CD4-positive, alpha-beta T cell treated with Interleukin-2 at 100 ng/mL for 4 hours (primary cell): Measurements from ENCODE around the gene CEP295NL.
A peak's percentile ranks its signal among the peaks of the same experiment; 100 is the strongest.
"Not testable (repeated sequence)": the region's sequence is repeated elsewhere in the genome, so short reads cannot be mapped to it uniquely, and the experiment has no call there.

Experiments used
- DNase-seq: peaks from one replicate; pipeline ENCODE4 v3.0.0-alpha.2; 2020; ENCODE audit warnings: low spot score

The CEP295NL gene

DNA sequence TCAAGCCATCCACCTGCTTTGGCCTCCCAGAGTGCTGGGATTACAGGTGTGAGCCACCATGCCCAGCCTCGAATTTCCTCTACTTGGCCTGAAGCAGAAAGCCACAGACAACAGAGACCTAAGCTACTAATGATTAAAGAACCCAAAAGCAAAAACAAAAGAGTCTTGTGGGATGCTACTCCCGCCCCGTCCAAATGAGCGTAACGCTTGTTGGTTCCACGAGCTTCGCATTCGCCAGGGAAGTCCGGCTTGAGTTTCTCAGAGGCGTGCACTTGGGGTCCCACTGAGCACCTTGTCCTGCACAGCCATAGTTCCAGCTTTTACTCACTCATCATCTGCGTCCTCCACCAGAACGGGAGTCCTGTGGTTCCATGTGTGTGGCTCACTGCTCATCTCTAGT, 16.0 kb downstream of the CEP295NL start:
- no peak for DNase-seq

DNA sequence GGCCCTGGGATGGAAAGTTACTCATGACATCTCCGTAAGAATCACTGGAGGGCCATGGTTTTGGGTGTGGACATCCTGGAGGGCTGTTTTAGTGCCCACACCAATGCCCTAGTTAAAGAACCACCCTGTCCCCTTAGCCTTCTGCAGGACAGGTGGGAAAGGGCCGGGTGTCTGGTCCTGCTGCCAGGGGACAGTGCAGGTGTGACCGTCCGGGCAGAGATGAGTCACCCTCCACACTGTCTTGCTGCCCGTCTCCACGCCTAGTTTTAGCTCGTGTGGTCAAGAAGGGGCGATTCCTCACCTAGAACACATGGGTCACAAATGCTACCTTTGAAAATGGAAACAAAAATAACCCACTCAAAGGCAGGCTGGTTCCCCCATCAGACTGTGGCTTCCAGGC, 17.0 kb downstream of the CEP295NL start:
- no peak for DNase-seq

DNA sequence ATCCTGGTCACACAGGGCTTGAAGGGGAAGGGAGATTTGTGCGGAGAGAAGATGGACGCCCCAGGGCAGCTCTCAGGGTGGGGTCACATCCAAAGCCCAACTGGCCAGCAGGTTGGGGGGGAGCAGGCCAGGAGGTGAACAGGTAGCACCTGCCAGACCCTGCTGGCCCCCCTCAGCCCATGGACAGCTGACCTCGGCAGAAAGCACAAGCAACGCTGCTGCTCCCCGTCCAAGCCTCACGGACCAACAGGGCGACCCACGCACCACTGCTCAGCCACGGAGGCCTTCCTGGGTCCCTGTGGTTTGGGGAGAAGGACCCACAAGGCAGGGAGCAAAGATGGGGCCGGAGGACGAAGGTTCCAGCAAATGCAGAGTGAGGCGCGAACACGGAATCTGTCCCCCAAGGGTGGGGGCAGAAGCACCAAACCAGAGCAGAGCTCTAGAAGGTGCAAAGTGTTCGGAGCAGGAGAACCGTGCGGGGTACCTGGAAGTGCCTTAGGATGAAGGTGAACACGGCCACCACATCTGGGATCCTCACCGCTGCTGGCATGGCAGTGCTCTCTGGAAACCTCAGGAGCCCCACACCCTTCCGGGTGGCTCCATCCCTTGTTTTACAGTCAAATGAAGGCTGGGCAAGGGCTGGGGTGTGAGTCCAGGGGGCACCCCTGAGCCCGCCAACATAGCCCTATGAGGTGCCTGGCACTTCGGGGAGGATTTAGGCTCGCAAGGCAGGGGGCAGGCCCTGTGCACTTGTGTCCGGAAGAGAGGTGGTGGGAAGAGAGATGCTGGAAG, 17.9 kb downstream of the CEP295NL start:
- DNase-seq: no peak

DNA sequence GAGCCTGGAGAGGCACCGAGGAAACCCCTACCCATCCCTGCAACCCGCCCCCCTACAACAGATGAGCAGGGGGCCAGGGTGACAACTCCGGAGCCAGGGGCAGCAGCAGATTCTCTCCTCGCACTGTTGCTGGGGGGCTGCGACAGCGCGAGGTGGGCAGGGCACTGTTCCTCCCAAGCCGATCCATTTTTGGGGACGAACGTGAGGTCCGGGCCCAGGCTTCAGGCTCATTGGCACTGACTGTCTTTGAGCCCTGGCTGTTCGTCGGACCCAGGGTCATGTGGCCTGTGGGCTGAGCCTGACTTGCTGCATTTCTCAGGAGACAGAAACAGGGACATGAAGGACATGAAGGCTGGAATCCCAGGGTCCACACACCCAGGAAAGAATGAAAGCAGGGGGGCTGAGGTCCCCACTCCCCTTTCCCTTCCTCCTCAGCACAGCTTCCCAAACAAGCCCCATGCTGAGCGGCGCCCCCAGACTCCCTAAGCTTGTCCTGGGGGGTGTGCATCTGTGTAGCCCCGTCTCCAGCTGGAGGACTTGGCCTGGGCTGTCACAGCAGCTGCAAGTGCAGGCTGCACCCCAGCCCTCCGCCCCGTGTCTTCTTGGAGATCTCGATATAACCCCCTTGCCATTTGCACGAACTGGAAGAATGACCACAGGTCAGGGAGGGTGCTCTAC, 18.7 kb downstream of the CEP295NL start:
- no peak for DNase-seq

DNA sequence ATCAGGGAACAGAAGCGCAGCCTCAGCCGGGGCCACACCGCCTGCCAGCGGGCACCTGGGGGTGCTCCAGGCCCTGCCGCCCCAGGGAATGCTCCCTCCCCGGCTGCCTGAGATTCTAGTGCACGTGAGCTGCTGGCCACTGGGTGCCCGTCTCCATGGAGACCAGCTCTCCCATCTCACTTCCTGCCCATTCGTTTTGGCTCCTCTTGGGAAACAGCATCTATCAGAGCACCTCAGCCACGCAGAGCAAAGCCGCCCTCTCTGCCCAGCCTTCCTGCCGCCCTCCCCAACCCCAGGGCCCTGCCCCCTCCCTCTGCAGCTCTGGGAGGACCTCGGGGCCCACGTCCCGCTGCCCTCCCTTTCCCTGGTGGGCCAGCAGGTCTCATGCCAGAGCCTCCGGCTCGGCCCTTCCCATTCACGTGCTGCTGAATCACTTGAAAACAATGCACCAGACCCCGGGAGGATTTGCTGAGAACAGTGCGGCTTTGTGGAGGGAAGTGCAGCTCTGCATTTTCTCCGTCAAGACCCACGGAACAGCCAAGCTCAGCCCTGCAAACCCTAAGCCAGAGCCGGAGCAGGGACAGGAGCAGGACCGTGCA, 19.4 kb downstream of the CEP295NL start:
- DNase-seq: no peak

DNA sequence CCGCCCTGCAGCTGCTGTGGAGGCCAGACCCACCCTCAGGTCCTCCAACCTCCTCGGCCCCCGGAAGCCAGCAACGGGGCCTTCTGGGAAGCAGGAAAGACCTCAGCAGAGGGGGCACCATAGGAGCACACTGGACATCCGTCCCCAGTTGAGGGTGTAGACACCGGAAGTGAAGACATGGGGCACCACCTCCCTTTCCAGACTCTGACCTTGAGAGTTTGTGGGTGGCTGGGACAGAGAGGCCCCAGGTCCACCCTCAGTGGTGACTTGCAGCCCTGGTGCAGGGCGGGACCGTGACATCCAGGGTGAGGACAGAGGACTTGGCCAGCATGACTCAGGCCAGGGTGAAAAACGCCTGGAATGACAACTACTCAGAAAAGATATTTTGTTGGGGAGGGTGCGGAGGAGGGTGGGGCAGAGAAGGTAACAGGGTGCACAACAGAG, 19.9 kb downstream of the CEP295NL start:
- no peak for DNase-seq

DNA sequence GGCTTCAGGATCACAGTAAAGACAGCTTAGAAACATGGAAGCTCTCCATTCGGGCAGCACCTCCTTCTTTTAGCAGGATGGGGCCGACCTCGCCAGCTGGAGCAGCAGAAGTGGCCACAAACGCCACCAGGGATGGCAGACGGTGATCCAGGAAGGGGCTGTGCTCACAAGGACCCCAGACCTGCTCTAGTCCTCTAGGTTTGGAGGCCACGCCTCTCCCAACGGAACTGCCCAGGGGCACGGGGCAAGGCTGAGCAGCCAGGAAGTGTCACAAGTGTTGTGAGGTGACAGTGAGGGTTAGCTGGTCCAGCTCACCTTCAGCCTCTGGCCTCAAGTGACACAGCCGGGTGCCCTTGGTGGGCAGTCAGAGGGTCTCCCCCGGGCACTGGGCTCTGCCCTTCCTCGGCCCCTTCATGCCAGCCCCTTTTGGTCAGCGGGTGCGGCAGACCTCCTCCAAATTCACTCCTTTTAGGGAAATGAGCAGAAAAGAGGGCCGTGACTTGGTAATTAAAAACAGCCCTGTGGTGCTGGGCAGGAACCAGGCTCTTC, 20.4 kb downstream of the CEP295NL start:
- no peak for DNase-seq

DNA sequence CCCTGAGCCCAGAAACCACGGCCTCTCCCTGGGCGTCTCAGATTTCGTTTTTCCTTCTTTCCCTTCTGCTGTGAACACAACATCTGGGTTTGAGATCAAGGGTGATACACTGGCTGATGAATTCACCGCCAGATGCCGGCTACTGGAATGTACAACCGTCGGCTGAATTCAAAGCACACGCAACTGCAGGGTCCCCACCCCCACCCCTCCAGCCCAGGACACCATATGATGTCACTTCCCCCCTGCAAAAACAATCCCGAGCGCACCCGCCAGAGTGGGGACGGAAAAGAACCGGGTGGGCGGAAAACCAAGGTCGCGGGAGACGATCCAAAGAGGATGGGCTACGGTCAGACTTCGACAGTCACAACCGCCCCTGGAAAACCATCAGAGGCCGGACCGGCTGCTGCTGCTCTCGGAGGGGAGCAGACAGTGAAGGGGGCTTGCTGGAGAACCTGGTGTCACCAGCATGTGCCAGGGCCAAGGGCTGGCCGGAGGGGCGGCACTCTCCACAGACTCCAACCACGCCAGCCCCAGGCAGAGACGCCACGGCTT, 23.3 kb downstream of the CEP295NL start:
- no peak for DNase-seq

DNA sequence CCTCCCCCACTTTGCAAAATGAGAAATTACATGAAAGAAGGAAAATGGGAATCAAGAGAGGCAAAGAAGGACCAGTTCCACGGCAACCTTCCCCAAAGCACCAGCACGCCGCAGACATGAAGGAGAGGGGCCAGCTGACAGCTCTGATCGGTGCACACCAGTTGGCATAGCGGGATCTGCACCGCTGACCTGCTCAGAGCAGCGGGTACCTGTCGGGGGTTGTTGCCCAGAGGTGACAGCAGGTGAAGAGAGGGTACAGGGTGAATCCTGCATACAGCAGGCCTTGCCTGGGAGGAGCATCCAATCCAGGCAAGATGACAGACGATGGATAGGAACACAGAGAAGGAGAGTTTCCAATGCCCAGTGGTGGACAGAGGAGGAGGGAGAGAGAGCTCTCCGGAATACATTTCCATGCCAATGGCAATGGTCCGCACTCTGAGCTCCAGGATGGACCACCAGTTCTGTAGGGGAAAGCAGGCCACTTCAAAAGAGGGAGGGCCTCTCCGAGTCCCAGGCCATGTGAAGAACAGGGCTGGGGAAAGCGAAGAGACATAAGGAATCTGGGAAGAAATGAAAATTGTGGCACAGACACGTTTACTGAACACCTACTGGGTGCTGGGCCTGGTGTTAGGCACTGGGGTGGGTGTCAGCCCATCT, 24.0 kb downstream of the CEP295NL start:
- no peak for DNase-seq

DNA sequence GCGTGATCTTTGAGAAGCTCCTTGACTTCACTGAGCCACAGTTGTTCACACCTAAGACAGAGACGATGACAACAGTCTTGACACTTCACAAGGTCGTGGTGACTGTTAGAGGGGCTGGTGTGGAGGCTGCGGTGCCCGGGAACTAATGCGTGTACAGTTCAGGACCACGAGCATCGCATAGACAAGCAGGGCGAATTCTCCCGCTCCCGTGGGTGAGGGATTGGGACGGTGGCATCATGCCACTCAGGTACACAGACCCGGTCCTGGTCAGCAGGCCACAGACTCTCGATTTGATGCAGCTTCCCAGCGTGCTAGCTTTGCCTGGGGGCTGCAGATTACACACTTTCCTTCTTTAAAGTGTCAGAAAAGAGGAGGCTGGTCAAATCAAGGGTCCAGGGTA, 24.7 kb downstream of the CEP295NL start:
- DNase-seq: no peak

DNA sequence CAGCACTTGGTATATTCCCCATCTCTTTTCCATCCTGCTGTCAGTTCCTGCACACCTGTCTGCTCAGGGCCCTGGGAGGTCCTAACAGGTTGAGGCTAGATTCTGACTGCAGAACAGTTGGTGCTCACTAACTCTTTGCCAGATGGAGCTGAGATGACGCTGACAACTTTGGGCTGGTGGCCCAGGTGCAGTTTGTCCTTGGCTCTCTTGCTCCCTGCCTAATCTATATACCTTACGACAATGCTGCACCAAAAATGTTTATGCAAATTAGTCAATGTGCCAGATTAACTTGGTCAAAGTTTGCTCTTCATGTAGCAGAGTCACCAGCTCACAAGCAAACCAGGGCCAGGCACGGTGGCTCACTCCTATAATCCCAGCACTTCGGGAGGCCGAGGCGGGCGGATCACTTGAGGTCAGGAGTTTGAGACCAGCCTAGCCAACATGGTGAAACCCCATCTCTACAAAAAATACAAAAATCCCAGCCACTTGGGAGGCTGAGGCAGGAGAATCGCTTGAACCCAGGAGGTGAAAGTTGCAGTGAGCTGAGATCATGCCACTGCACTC, 26.0 kb downstream of the CEP295NL start:
- not testable (repeated sequence) for DNase-seq

DNA sequence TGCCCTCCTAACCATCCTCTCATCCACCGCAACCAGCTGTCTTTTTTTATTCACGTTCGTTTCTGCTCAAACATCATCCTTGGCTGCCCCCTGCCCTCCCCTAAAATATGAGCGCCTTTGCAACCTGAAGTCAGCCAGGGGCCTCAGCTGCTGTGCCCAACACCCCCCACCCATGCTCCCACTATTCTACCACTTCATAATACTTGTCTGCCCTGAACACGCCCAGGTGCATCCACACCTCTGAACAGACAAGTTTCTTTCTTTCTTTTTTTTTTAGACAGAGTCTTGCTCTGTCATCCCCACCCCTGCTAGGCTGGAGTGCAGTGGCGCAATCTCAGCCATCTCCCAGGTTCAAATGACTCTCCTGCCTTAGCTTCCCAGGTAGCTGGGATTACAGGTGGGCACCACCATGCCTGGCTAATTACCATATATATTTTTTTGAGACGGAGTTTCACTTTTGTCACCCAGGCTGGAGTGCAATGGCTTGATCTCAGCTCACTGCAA, 26.9 kb downstream of the CEP295NL start:
- DNase-seq: no peak

DNA sequence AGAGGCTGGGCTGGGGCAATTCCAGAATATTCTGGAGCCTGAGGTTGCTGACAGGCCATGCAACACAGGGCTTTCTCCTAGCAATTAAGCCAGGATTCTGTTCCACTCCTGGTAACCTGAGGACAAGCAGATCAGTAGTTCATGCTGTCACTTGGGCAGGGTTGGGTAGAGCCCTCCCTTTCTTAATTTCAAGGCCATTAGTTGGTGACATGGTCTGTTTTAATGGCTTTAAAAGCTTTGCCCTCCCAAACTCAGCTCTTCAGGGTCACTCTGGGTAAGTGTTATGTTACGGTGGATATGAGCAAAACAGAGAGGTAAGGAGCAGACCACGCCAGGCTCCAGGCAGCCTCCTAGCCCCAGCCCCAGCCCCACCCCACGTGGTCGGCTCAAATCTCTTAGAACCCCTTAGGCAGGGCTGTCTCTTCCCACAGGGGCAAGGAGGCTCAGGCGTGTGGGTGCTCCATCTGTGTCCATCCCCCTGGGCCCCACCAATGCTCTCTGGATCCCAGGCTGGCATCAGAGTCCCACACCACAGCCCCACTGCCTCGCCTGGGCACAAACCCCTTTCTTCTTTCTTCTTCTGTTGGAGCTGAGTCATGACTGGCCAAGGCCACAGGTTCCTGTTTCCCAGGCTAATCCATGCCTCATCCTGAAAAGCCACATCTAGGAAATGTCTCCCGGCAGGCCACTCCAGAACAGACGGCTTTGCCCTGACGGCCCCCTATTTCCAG, 27.5 kb downstream of the CEP295NL start:
- no peak for DNase-seq

DNA sequence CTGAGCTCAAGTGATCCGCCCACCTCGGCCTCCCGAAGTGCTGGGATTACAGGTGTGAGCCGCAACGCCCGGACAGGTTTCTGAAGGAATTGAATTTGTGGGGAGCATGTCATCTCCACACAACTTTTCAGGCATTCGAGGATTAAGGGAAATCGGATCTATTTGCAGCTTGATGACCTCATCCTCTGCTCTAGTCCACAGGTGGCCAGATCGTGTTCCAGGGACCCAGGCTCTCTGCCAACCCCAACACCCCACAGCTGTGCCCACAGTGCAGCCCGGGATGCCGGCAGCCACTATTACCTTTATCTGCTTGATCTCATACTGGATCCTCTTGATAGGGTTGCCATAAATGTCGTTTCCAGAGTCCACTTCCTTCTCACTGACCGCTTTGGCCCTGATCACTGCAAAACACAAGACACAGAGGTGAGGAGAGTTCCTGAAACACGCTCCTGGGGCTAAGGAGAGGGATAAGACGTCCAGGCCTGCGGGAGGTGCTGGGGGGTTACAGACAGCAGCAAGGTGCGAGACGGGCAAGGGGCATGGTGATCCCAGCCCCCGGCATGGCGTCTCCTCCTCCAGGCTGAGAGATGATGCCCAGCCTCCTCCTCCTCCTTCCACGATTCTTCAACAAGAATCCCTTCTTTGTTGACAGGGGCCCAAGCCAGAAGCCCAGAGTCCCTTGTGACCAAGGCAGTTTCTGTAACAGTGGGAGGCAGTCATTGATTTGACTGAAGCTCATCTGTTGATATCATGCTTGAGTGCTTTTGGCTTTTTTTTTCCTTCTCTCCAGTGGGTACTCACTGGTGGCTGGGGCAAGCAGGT, 29.3 kb downstream of the CEP295NL start:
- DNase-seq: no peak

DNA sequence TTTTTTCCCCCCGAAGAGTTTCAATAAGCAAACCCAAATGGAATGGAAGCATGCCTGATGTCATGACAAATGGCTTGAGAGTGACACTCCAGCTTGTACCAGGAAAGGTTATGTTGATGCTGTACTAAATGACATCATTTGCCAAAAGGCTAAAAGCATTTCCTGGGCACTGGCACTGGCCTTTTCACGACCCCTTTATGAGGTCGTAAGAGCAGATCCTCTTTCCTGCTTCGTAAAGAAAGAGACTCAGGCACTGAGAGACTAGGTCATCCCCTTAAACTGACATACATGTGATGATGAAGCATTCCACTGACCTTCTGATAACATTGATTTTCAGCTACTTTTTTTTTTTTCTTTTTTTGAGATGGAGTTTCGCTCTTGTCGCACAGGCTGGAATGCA, 30.5 kb downstream of the CEP295NL start:
- no peak for DNase-seq

DNA sequence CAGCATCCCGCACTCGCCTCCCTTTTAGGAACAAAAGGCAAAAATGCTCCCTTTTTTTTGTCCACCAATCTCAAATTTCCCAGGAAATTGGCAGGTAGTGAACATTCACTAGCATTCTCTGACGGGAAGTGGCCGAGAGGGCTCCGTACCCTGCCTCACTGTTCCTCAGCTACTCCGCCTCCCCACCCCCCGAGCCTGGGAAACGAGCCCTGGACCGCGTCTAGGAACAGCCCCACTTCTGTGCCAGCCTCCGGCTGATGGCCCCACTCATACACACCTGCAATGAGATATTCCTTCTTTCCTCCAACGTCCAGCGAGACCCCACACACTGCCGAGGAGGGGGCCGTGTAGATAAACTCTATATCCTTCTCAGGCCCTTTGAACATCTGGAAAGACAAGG, 32.4 kb downstream of the CEP295NL start:
- DNase-seq: no peak

DNA sequence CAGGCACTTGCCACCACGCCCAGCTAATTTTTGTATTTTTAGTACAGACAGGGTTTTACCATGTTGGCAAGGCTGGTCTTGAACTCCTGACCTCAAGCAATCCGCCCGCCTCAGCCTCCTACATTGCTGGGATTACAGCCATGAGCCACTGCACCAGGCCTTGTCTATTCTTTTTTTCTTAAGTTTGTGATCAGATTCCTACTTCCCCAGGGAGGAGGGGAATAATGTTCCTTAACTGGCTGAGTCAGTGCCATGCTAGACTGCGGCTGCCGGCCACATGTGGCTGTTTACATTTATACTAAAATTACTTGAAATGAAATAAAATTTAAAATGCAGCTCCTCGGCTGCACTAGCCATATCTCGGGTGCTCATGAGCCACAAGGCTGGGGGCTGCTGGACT, 34.6 kb downstream of the CEP295NL start:
- DNase-seq: no peak

DNA sequence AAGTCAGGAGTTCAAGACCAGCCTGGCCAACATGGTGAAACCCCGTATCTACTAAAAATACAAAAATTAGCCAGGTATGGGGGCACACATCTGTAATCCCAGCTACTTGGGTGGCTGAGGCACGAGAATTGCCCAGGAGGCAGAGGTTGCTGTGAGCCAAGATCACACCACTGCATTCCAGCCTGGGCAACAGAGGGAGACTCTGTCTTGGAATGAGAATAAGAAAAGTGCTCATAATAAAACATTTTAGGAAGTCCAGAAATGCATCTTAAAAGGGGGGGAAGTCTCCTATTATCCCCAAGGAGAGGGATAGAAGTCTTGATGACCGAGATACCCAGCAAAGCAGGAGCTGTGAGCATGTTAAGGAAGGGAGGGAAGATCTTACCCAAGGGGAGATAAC, 36.0 kb downstream of the CEP295NL start:
- DNase-seq: not testable (repeated sequence)

DNA sequence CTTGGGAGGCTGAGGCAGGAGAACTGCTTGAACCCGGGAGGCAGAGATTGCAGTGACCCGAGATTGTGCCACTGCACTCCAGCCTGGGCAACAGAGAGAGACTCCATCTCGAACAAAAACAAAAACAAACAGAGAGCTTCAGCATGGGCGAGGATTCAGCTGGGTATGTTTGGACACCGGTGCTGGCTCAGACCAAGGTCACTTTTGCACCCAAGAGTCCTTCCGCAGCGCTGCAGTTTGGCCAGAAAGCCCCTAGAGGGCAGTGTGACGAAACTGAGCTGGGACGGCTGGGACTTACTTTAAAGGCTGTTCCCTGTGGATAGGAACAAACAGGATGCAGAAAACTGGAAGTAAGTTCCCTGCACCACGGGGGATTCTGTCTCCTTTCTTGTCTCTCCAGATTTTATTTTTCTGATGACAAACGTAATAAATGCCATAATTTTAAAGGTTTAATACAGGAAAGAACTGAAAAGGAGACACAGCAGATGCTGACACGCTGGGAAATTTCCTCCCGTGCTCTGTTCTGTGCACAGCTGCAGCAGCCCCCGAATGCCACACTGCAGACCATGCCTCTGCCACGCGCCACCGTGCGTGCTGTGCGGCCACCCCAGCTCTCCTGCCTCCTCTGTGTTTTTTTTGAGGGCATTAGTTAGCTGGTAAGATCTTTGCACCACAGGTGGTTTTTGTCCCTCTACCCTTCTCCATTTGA, 37.2 kb downstream of the CEP295NL start:
- DNase-seq: peak; percentile 64
